ENCODE results near the gene PEX10.
"Not testable (repeated sequence)": the region's sequence is repeated elsewhere in the genome, so short reads cannot be mapped to it uniquely, and the experiment has no call there.

PEX10 gene

GRCh38 chr1:2412395-2412772 is at the start of gene PEX10:
Gene PEX10 (minus strand): TSS chr1:2412564. CDS start chr1:2412502, 62 bp downstream.
- DNase-seq (ENCODE audit: low read depth in 3 of 3): peak; percentile 98 to 99 (median 99)

DNA sequence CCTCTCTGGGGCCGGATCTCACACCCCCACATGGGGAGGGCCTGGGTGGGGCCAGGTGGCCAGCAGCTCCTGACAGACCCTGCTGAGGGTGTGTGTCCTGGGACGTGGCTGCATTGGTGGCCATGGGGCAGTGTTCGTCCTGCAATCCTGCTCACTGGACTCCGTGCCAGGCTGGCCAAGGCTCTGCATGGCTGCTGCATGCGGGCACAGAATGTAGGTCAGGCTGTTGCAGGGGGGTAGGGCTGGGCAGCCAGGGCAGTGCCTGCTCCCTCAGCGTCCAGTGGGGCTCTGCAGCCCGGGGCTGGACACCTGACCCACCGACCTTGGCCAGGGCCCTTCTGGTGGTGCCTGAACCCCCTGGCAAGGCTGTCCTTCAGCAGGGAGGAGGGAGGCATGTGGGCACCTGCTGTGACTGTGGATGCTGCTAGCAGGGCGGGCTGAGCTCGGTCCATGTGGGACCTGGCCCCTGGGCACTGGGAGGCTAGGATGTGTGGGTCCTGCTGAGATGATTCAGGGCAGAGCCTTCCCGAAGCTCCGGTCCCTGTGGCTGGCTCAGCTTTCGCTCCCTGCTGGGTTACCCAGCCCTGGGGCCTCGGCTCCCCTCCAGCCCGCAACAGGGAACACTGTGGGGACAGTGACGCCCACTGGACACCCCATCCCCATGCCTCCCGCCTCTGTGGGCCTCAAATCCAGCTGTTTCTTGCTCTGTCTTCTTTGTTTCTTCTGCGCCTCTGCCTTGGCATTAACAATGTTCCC is 48.8 kb upstream of the PEX10 start:
- DNase-seq (ENCODE audit: low read depth in 3 of 3): no peak

GRCh38 chr1:2460203-2460602 is 47.8 kb upstream of the PEX10 start:
- DNase-seq (ENCODE audit: low read depth in 3 of 3): no peak

DNA sequence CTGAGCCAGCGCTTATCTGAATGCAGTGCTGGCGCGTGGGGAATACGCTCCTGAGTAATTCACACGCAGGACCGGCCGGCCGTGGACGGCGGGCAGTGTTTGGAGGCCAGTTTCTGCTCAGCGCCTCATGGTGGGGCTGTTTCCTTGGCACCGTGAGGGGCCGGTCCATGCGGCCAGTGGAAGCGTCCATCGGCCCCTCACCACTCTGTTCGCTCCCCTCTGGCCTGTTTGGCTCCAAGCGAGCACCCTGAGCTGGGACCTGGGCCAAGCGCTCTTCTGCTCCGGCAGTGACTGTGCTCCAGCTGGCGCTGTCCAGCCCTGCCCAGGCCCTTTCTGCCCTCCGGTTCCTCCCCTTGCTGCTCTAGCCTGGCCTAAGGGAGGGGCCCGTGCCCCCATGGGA is 47.4 kb upstream of the PEX10 start:
- no peak for DNase-seq (ENCODE audit: low read depth in 3 of 3)

DNA sequence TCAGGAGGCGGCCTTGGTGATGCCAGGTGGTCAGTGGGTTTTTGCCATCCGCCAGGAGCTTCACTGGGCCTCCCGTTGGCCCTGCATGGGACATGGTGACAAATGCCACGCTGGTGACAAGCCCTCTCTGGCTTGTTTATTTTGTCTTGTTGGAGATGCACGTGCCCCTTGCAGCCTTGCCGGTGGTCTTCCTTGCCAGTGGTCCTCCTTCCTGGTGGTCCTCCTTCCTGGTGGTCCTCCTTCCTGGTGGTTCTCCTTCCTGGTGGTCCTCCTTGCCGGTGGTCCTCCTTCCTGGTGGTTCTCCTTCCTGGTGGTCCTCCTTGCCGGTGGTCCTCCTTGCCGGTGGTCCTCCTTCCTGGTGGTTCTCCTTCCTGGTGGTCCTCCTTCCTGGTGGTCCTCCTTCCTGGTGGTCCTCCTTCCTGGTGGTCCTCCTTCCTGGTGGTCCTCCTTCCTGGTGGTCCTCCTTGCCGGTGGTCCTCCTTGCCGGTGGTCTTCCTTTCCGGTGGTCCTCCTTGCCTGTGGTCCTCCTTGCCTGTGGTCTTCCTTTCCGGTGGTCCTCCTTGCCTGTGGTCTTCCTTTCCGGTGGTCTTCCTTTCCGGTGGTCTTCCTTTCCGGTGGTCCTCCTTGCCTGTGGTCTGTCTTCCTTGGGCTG is 46.9 kb upstream of the PEX10 start:
- not testable (repeated sequence) for DNase-seq (ENCODE audit: low read depth in 3 of 3)

DNA sequence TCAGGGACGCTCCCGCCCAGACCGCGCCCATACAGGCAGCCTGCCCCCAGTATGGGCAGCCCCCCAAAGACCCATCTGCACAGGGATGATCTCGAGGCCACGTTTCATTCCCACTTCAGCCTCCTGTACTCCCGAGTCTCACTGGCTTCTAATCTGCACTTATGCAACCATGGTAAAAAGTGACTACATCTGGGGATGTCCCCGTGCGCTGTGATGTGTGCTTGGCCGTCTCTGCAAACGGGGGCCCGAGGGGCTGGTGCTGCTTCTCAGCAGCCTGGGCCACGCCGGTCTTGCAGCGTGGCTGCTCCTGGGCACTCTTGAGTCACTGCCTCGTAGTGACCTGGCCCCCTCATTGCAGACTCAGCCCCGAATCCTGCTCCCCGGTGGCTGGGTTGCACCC is 46.3 kb upstream of the PEX10 start:
- no peak for DNase-seq (ENCODE audit: low read depth in 3 of 3)

DNA sequence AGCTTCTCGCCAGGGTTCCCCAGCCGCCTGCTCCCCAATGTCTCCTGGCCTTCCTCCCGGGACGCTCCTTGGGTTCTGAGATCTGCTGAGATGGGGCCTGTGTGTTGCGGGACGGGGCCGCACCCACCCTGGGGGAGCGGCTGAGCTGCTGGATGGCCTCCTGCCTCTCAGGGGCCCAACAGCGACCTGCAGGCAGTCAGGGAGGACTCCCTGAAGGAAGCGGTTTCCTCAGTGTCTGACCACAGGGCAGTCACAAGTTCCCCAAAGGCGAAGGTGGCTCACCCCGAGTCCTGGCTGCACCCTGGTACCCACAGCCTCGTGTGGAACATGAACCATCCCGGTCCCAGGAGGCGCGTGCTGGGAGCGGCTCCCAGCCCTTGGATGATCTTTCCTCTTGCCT is 45.1 kb upstream of the PEX10 start:
- no peak for DNase-seq (ENCODE audit: low read depth in 3 of 3)

DNA sequence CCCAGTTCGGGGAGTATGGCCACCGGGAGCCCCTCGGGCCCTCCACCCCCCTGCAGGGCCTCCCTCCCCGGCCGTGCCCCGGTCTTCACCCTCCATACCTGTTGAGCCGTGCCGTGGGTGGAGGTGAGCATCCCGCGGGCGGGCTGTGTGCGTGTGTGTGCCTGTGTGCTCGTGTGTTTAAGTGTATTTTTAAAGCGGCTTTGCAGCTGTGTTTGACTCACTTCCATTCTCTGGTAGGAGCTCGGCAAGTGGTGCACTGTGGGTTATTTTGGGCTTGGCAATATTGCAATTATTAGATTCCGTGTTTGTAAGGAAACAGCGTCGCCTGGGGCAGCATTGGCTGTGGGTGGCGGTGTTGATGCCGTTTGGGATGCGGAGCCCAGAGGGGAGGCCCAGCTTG is 43.4 kb upstream of the PEX10 start:
- DNase-seq (ENCODE audit: low read depth in 3 of 3): no peak

DNA sequence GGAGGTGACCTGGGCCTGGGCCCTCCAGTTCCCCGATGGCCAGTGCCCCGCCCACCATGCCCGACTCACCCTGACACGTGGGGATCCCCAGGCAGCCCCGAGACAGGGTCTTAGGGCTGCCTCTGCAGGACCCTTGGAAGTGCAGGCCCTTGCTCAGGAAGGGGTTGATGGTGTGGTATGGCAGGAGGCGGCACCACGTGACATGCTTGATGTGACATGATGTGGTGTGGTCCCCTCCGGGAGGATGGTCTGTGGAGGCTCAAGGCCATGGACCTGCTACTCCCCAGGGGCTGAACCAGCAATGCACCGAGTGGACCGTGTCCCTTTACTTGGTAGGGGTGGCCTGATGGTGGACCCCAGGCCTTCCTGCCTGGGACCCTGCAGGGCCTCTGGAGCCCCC is 41.9 kb upstream of the PEX10 start:
- no peak for DNase-seq (ENCODE audit: low read depth in 3 of 3)

DNA sequence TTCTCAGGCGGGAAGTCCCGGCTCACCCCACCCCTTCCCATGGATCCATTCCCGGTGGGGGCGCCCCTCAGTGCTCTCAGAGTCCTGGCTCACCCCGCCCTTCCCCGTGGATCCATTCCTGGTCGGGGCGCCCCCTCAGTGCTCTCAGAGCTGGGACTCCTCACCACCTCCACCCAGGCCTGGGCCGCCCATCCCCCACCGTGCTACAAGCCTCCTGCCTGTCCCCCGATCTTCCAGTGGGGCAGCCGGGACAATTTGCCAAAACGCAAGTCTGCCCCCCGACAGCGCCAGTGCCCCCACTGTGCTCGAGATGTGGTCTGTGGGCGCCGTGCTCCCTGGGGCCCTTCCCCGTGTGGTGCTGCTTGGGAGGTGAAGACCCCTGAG is 40.6 kb upstream of the PEX10 start:
- DNase-seq (ENCODE audit: low read depth in 3 of 3): no peak

DNA sequence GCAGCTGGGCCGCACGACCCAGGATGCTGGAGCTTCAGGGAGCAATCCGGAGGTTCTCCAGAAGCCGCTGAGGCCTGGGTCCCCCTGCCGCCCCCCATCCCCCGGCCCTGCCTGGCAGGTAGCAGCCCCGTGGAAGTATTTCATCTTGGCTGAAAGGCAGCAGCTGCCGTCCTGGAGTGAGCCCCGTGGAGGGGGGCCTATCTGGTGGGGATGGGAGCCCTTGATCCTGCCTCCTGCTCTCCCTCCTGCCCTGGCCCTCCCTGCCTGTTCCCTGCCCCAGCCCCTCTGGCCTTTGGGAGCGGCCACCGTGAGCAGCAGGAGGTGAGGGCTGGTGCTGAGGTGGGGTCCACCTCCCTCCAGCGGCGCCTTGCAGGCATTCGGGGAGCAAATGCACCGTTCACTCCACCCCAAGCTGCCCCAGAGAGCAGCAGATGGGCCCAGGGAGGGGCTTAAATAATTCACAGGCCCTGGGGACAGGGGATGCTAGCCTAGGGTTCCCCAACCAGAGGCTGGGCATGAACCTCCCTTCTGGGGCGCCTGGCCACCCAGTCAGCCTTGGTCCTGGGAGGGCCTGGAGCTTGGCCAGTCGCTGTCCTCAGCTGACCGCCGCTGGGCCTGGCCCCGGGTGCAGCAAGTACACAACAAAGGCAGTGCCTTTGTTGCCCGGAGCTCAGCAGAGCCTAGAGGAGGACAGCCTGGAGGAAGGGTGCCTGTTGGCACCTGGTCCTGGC is 40.0 kb upstream of the PEX10 start:
- DNase-seq (ENCODE audit: low read depth in 3 of 3): no peak

DNA sequence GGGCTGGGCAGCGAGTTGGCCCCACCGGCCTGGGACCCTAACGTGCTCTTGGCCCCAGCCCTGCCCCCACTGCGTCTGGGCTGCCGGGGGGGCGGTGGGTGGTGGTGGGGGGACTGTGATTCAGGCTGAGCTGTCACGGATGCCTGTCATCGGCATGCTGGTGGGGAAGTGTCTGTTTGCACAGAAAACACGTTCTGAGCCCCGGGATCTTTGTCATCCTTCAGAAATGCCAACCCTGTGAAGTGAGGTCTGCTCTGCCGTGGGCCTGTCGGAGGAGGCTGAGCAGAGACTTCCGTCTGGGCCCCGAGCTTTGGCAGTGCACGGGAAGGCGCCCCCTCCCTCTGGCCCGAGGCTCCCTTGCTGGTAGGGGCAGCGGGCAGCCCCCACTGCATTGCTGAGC is 39.4 kb upstream of the PEX10 start:
- no peak for DNase-seq (ENCODE audit: low read depth in 3 of 3)

DNA sequence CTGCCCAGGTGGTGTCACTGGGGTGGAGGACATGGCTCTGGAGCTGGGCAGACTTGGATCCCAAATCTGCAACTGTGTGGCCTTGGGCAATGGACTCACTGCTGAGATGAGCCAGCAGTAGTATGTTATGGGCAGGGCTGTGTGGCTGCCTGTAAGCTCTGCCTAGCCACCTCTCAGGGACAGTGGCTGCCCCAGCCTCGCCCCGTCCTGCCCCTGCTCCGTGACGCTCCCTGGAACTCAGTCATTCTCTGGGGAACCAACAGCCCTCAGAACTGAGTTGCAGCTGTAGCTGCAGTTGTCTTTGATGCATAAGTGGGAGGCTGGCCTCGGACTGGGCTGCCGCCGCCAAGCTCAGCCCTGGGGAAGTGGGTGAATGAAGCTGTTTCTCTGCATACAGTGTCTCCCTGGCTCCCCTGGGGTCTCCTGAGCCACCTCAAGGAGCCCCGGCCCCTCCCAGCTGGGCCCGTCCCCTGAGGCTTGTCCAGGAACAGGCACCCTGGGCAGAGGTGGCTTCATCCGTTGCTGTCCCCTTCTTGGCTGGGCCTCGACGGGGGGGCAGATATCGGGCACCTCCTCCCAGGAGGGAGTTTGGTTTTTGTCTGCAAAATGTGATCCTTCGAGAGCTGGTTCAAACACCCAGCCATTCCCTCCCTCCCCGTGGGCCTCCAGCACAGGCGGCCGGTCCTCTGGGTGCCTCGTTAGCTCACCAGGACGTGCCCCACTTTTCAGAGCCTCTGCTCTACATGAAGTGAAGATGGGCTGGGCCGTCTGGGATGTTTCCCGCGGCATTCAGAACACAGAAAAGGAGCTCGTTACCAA is 37.5 kb upstream of the PEX10 start:
- DNase-seq (ENCODE audit: low read depth in 3 of 3): no peak

- no peak for DNase-seq (ENCODE audit: low read depth in 3 of 3)
Measured at GRCh38 chr1:2448098-2448445, 35.7 kb upstream of the PEX10 start.

DNA sequence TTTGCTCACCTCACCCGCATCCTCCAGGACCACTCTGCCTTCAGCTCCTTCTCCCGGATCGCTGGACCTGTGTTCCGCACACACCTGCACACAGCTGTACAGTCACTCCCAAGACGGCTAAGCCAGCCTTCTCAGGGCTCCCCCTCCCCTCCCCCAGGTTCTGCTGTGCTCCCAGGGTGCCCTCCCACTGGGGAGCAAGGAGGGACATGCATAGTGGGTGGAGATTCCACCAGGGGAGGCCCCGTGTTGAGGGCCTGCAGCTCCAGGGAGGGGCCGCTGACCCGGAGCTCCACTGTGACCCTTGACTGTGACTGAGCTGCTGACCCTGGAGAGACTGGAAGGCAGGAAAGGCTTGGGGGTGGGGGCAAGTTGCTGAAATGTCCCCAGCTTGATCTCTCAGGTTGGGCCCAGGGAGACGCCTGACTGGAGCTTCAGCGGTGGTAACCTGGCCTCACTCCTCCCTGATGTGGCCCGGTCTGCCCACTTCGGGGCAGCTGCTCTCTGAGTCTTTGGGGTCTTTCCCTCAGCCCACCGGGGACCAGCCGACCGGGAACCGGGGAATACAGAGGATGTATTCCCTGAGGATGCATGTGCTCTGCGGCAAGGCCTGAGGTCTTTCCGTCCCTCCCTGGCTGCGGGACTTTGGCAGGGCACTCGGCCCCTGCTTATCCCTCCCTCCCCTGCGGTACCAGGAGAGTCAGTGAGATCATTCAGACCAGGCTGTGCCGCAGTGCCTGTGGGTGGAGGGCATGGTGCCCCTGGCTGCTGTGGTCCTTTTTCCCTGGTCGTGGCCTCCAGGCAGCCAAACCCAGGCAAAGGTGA is 35.1 kb upstream of the PEX10 start:
- no peak for DNase-seq (ENCODE audit: low read depth in 3 of 3)

GRCh38 chr1:2446861-2447260 is 34.5 kb upstream of the PEX10 start:
- no peak for DNase-seq (ENCODE audit: low read depth in 3 of 3)

GRCh38 chr1:2446394-2446793 is 34.0 kb upstream of the PEX10 start:
- DNase-seq (ENCODE audit: low read depth in 3 of 3): no peak

DNA sequence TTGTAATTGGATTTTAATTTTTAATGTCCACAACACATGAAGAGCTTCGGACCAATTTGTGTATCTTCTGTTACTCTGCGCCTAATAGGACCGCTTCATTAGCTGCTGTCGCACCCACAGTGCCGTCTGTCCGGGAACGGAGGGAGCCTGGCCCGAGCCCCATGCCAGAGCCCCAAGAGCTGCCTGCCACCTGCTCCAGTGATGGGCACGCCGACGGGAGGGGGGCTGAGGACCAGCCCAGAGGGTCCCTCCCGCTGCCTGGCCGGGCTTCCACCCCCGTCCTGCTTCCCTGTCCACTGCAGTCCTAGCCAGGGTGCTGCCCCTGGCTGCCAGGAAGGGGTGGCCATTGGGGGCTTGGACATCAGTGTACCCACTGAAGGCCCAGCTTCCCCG is 33.5 kb upstream of the PEX10 start:
- no peak for DNase-seq (ENCODE audit: low read depth in 3 of 3)

GRCh38 chr1:2445162-2445822 is 32.9 kb upstream of the PEX10 start:
- DNase-seq (ENCODE audit: low read depth in 3 of 3): no peak

DNA sequence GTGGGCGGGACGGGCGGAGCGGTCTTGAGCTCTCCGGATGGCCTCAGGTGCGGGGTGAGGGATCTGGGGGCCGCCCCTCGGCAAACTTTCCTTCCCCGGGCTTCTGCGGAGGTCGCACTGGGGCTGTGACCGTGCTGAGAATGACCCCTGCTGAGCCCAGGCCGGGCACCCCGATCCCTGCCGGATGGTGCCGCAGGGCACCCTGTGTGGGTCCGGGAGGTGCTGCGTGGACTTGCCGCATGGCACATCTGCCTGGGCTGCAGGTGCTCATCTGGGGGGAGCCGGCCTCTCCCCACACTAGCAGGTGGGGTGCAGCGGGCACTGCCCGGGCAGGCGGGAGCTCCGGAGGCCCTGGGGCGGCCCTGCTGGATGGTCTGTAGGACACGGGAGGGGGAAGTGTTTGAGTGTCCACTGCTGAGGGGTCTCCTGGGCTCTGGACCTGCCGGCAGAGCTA is 31.8 kb upstream of the PEX10 start:
- no peak for DNase-seq (ENCODE audit: low read depth in 3 of 3)

Data from stimulated activated CD4-positive, alpha-beta T cell treated with anti-CD3 and anti-CD28 coated beads, TNF-alpha, amount 100 ng/mL, for 48 hours (primary cell).